OCI-M2 (cell line): Measurements from ENCODE around the gene FBXO36.
"Not testable (repeated sequence)": the region's sequence is repeated elsewhere in the genome, so short reads cannot be mapped to it uniquely, and the experiment has no call there.

Source experiments
- DNase-seq: peaks from one replicate; lab custom pipeline; 2025; ENCODE audit not compliant: unreplicated experiment; lab: John Stamatoyannopoulos, UW

The FBXO36 gene

DNA sequence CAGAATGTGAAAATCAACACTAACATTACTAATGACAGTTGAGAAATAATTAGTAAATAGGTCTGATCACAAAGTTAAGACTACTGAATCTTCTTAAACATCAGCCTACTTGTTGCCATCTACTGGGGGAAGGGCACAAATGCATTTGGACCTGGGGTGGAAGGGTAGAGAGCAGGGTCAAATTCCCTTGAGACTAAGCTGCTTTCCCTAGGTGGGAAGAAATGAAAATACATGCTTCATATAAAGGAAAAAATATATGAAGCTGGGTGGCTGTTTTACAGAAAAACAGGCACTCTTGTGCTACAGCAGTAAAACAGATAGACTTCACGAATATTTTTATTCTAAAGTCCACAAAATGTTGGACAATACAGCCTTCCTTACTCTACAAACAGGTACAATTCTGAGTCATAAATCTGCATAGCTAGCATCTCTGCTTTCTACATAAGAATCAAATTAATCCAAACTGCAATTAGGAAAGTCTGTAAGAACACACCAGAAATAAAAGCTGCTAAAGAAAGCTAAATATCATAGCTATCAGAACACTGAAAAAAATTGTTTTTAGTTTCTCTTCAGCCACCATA, 11.4 kb upstream of the FBXO36 start:
- DNase-seq, result no peak

DNA sequence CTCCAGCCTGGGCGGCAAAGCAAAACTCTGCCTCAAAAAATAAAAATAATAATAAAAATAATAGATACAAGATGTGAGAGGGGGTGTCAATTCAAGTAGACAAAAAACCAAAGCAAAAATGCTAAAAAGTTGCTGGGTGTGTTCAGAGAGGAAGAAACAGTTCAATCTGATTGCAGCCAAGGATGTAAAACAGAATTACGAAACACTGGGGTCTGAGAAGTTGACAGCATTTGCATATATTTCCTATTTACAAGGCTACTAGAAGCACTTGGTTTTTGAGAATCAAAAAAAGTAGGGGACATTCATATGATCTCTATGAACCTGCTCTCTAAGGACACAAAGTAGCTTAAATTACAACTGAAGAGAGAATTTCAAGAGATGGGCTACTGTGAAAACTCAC, 8.1 kb upstream of the FBXO36 start:
- no peak for DNase-seq

- DNase-seq, result no peak
Measured at GRCh38 chr2:229917793-229918192, 4.5 kb upstream of the FBXO36 start.

GRCh38 chr2:229920011-229920641, 2.2 kb upstream of the FBXO36 start:
- DNase-seq, result no peak

DNA sequence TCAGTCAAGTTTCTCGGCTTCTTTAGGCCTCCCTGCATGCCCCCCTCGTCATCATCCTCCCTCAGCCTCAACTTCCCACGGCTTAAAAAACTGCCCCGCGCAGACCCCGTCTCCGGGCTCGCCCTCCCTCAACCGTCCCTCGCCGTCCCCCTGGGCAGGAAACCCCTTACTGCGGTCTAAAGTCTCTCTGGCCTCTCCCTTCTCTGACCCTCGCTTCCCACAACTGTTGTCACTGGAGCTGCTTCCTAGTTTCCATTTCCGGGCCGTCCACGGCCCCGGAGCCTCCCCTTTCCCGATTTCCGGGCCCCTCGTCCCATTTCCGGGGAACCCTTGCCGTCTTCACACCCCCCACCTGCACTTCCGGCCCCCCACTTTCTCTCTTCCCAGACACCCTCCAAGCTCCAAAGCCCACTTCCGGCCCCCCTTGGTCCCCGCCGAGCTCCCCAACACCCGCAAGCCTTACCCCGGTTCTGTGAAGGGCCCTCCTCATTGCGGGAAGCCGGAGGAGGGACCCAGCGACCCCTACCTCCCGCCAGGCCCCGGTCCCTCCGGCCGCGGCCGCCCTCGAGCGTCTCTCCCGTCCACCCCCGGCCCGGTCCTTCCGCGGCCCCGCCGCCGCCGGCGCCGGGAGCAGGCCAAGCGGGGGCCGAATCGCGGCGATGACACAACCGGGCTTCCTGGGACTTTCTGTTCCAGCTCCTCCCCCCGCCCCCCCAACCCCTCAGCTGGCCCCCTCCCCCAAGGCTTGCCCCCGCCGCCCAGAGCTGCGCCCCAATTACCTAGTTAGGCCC, 1.0 kb upstream of the FBXO36 start:
- no peak for DNase-seq

GRCh38 chr2:229921892-229922448, 333 bp upstream of the FBXO36 start, which contains the start of gene TRIP12:
TSS of gene TRIP12 (minus strand) at chr2:229922009. CDS start at chr2:229880079, 41,930 bp downstream.
- DNase-seq, result peak; percentile 66

GRCh38 chr2:229924541-229924940, 2.2 kb downstream of the FBXO36 start:
- DNase-seq, result not testable (repeated sequence)

DNA sequence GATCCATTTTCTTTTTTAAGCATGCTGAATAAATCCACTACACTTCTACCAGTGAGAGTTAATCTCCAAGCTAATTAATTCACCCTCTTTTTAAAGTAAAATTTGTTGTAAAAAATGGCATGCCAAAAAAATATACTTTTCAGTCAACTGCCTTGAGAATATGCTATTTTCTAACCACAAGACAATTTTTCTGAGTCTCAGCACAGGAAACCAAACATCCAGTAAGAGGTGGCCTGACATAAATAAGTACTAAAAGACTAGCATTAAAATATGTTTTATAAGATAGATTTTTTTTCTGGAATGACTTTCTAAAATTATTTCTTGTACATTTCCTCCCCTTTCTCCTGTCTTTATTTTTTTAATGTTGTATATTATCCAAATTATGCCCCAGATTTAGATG, 2.9 kb downstream of the FBXO36 start:
- no peak for DNase-seq

GRCh38 chr2:229927817-229928321, 5.6 kb downstream of the FBXO36 start:
- no peak for DNase-seq

- DNase-seq, result no peak
Measured at GRCh38 chr2:229930656-229931055, 8.4 kb downstream of the FBXO36 start.

DNA sequence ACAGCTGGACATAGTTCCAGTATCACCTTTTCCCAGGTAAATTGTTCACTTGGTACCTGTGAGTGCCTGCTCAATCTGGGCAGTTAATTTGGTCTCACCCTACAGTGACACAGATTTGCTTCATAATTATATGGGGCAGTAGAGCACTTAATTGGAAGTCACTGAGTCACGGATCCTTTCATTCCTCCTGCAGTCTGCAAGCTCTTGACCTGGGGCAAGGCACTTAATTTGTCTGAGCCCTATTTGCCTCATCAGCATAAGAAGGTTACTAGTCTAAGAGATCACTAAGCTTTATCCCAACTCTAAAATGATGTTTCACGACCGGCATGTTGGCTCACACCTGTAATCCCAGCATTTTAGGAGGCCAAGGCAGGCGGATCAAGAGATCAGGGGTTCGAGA, 8.9 kb downstream of the FBXO36 start:
- DNase-seq, result no peak

DNA sequence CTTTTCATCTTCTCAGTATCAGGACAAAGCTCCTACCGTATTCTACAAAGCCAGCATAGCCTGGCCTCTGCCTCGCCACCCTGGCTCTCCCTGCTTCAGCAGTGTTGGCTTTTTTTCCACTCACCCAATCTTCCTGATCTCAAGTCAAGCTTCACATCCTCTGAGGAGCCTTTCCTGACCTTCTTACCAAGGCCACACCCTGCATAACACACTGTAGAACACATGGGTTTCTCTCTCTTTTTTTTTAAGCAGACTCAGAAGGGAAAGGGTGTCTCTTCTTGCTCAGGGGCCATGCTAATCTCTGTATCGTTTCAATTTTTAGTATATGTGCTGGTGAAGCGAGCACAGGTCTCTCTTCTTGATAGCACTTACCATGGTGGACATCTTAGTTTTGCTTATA, 15.2 kb downstream of the FBXO36 start:
- no peak for DNase-seq

GRCh38 chr2:229942671-229943070, 20.4 kb downstream of the FBXO36 start:
- no peak for DNase-seq

DNA sequence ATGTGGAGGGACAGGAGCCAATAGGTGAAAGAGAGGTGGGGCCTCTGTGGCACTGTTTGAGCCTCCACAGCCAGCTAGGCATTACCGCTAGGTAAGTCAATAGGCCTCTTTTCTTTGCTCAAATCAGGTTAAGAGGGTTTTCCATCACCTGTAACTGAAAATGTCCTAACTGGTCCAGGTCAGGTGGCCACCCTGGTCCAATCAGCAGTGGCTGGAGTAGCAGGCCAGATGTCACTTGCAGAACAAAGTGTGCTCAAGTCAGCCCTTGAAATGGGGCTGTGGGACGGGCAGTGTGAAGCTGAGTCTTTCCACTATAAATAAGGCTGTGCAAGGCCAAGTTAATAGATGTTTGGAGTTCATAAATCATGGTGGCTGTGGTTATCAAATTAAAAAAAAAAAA, 20.9 kb downstream of the FBXO36 start:
- DNase-seq, result no peak

- no peak for DNase-seq
Measured at GRCh38 chr2:229943770-229944449, 21.6 kb downstream of the FBXO36 start.

- no peak for DNase-seq
Measured at GRCh38 chr2:229945975-229946374, 23.7 kb downstream of the FBXO36 start.

- DNase-seq, result no peak
Measured at GRCh38 chr2:229947544-229947943, 25.2 kb downstream of the FBXO36 start.

DNA sequence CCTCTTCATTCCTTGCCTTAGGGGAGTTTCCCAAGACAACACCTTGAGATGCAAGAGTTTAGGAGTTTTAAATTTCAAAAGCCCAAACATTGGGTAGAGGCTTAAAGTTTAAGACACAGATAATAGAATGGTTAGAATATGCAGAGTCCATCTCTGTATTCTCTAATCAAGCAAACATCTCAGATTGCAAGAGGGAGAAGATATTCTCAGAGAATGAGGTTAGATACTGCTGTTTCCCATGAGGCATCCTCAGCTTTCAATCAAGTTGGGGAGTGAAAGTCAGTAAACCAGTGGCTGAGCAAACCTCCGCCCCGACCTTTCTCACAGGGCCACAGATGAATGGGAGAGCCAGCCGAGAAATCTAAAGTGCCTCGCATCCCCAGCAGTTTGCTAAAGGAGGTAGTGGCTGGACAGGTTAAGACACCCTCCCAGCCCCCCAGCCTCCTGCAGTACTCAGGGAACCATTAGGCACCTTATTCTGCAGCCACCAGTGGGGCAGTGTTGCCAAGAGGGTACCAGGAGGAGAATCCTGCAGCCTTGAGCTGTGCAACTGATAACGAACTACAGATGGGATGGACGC, 30.0 kb downstream of the FBXO36 start:
- DNase-seq, result no peak

DNA sequence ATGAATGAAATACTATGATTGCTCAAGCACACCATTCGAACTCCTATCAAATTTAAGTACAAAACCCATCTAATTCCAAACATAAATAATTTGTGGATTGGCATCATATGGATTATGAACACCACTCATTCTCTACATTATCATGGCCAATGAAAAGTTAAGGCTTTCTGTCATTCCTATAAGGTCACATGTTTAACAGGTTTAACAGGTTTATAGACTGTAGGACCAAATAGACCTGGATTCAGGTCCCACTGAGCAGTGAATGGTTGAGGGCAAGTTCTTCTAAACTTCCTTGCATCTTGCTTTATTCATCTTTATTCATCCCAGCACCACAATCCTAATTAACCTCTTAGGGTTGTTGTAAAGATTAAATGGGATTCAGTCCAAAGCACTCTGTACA, 33.4 kb downstream of the FBXO36 start:
- no peak for DNase-seq

GRCh38 chr2:229956491-229956890, 34.2 kb downstream of the FBXO36 start:
- no peak for DNase-seq

- DNase-seq, result not testable (repeated sequence)
Measured at GRCh38 chr2:229963596-229963995, 41.3 kb downstream of the FBXO36 start.
